ENCODE measurements around the gene ACSM2A. TPM values are rescaled to one million over a fixed set of nuclear protein-coding genes. Genes with fewer than 3 reads are reported as not detected.

ACSM2A gene
- total and polyA plus RNA-seq, 10 of the 15 experiments (the other 5 are each of a cell fraction or from before 2014, with no cell fraction given): not detected

DNA sequence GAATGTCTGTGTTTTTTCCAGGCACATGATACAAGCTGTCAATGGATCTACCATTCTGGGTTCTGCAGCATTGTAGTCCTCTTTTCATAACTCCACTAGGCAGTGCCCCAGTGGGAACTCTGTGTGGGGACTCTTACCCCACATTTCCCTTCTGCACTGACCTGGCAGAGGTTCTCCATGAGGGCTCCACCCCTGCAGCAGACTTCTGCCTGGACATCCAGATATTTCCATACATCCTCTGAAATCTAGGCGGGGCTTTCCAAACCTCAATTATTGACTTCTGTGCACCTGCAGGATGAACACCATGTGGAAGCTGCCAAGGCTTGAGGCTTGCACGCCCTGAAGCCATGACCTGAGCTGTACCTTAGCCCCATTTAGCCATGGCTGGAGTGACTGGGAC, 56.0 kb downstream of the ACSM2A start:
- Histone ChIP-seq H3K4me1 (ENCODE audit: control insufficient read depth, insufficient read depth, low read length) (no peaks in the 10 kb centered on the region), H3K79me2 (ENCODE audit: control insufficient read depth, insufficient read depth, low read length) (no peaks in the 10 kb centered on the region), H2AFZ (ENCODE audit: control insufficient read depth, low read depth, low read length) (no peak overlapping the region), H3K4me2 (ENCODE audit: control insufficient read depth, insufficient read depth) (no peak overlapping the region), H3K27ac (ENCODE audit: control insufficient read depth, insufficient read depth) (no peak overlapping the region), H3K9me3 (replicated peaks; ENCODE audit: control insufficient read depth, insufficient read depth, low read length) (no peaks in the 10 kb centered on the region; the same call in 2 of the 3 replicates), H3K9ac (ENCODE audit: control insufficient read depth, insufficient read depth, low read length) (no peak overlapping the region), H3K36me3 (ENCODE audit: control insufficient read depth in 2 of 2, insufficient read depth in 2 of 2, low read length in 1 of 2) (no peaks in the 10 kb centered on the region), H3K27me3 (replicated peaks in 1 of 2; ENCODE audit: control insufficient read depth in 2 of 2, insufficient read depth in 2 of 2, low read length in 1 of 2) (no peaks in the 10 kb centered on the region), H4K20me1 (ENCODE audit: control insufficient read depth, insufficient read depth) (no peaks in the 10 kb centered on the region), H3K4me3 (no peak overlapping the region)
- no peak for TF ChIP-seq TARDBP (IDR thresholded peaks at IDR 0.05; ENCODE audit: borderline replicate concordance)
- TF ChIP-seq MTA3 (IDR thresholded peaks at IDR 0.05; ENCODE audit: borderline replicate concordance, low read length): no peak
- no peak for TF ChIP-seq NFIC (IDR thresholded peaks at IDR 0.05; ENCODE audit: low read depth, low read length)
- TF ChIP-seq NRF1 (conservative IDR thresholded peaks at IDR 0.05; ENCODE audit: low read depth, low read length): no peak
- TF ChIP-seq BRCA1 (IDR thresholded peaks at IDR 0.05; ENCODE audit: low read depth, low read length): no peak
- TF ChIP-seq CREM (IDR thresholded peaks at IDR 0.05; ENCODE audit: low read depth): no peak
- TF ChIP-seq ZZZ3 (IDR thresholded peaks at IDR 0.05; ENCODE audit: control insufficient read depth, insufficient read length, low read depth): no peak
- no peak for TF ChIP-seq ZNF622 (IDR thresholded peaks at IDR 0.05)
- TF ChIP-seq ETV6 (conservative IDR thresholded peaks at IDR 0.05 in 1 of 2, IDR thresholded peaks at IDR 0.05 in 1 of 2; ENCODE audit: borderline replicate concordance in 1 of 2, low read depth in 1 of 2): no peak
- no peak for TF ChIP-seq RUNX3 (IDR thresholded peaks at IDR 0.05; ENCODE audit: low read length)
- no peak for TF ChIP-seq ZBED1 (IDR thresholded peaks at IDR 0.05; ENCODE audit: borderline replicate concordance)
- TF ChIP-seq, protein P1, sequence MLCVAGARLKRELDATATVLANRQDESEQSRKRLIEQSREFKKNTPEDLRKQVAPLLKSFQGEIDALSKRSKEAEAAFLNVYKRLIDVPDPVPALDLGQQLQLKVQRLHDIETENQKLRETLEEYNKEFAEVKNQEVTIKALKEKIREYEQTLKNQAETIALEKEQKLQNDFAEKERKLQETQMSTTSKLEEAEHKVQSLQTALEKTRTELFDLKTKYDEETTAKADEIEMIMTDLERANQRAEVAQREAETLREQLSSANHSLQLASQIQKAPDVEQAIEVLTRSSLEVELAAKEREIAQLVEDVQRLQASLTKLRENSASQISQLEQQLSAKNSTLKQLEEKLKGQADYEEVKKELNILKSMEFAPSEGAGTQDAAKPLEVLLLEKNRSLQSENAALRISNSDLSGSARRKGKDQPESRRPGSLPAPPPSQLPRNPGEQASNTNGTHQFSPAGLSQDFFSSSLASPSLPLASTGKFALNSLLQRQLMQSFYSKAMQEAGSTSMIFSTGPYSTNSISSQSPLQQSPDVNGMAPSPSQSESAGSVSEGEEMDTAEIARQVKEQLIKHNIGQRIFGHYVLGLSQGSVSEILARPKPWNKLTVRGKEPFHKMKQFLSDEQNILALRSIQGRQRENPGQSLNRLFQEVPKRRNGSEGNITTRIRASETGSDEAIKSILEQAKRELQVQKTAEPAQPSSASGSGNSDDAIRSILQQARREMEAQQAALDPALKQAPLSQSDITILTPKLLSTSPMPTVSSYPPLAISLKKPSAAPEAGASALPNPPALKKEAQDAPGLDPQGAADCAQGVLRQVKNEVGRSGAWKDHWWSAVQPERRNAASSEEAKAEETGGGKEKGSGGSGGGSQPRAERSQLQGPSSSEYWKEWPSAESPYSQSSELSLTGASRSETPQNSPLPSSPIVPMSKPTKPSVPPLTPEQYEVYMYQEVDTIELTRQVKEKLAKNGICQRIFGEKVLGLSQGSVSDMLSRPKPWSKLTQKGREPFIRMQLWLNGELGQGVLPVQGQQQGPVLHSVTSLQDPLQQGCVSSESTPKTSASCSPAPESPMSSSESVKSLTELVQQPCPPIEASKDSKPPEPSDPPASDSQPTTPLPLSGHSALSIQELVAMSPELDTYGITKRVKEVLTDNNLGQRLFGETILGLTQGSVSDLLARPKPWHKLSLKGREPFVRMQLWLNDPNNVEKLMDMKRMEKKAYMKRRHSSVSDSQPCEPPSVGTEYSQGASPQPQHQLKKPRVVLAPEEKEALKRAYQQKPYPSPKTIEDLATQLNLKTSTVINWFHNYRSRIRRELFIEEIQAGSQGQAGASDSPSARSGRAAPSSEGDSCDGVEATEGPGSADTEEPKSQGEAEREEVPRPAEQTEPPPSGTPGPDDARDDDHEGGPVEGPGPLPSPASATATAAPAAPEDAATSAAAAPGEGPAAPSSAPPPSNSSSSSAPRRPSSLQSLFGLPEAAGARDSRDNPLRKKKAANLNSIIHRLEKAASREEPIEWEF (IDR thresholded peaks at IDR 0.05; ENCODE audit: insufficient replicate concordance, low read depth, low read length): no peak
- DNase-seq (ENCODE audit: low read depth, low spot score) (no peak), ATAC-seq (no peak), FAIRE-seq (no peak)
- ChIA-PET SMC1A (ENCODE audit: uncharacterized antibody, unreplicated experiment) (interaction anchor here (0.6 kb wide), 1 partner anchor 135 kb away, joined by 3 read pairs; no protein-coding TSS in a partner anchor), CTCF (no interaction called here), RAD21 (ENCODE audit: unreplicated experiment) (no interaction called here), POLR2A (no interaction called here)
- in situ Hi-C loops (cut with MboI) (no loop called here), intact Hi-C loops (cut with micrococcal nuclease; ENCODE audit: unreplicated experiment) (no loop called here)
- WGBS (ENCODE audit: insufficient coverage, insufficient replicate concordance, low lambda C conversion rate, missing lambda C conversion rate): 0% methylated on average over 2 of the region's 2 CpGs
- no TSS peak for BruUV-seq (replicated peaks)

All from GM12878 (cell line).